Liver (tissue), 9 donors: Measurements from ENCODE around the gene STAT2. TPM values are rescaled to one million over a fixed set of nuclear protein-coding genes. Genes with fewer than 3 reads are reported as not detected.

Source experiments
- DNase-seq: peaks from one replicate; pipeline ENCODE4 v3.0.0-alpha.2; 2017; ENCODE audit warnings: low spot score
- H3K27ac ChIP-seq, 2 donors: one replicate each; pipeline ENCODE4 v1.7.0; 2013; ENCODE audit warnings: inconsistent platforms in 2 of 2, low read length in 2 of 2, control low read depth in 1 of 2, low read depth in 1 of 2, mild to moderate bottlenecking in 1 of 2
- H3K27me3 ChIP-seq, 4 donors: one replicate each; pipeline versions ENCODE4 v1.6.1 to v1.7.0; 2013; ENCODE audit warnings: low read length in 3 of 4, inconsistent platforms in 1 of 4, mild to moderate bottlenecking in 1 of 4, moderate library complexity in 1 of 4; ENCODE audit not compliant: control insufficient read depth in 4 of 4, insufficient read depth in 4 of 4
- H3K36me3 ChIP-seq, 4 donors: one replicate each; pipeline versions ENCODE4 v1.6.1 to v1.7.0; 2013; ENCODE audit warnings: low read length in 3 of 4, mild to moderate bottlenecking in 3 of 4, low read depth in 1 of 4, moderate library complexity in 1 of 4; ENCODE audit not compliant: control insufficient read depth in 4 of 4, insufficient read depth in 3 of 4
- H3K4me1 ChIP-seq, 4 donors: one replicate each; pipeline versions ENCODE4 v1.6.1 to v1.7.0; 2013; ENCODE audit warnings: low read length in 3 of 4, mild to moderate bottlenecking in 3 of 4, moderate library complexity in 1 of 4; ENCODE audit not compliant: control insufficient read depth in 4 of 4, insufficient read depth in 4 of 4
- H3K4me3 ChIP-seq, 3 donors: one replicate each; pipeline versions ENCODE4 v1.6.1 to v1.7.0; 2013; ENCODE audit warnings: low read length in 3 of 3, control low read depth in 1 of 3, low read depth in 1 of 3, mild to moderate bottlenecking in 1 of 3
- H3K9ac ChIP-seq, 2 donors: one replicate each; pipeline ENCODE4 v1.7.0; 2013; ENCODE audit warnings: low read length in 2 of 2, mild to moderate bottlenecking in 2 of 2, moderate library complexity in 2 of 2, control low read depth in 1 of 2, low read depth in 1 of 2
- H3K9me3 ChIP-seq, 4 donors: one replicate each; pipeline versions ENCODE4 v1.6.1 to v1.7.0; 2013; ENCODE audit warnings: low read length in 3 of 4; ENCODE audit not compliant: control insufficient read depth in 4 of 4
- FOXA1 ChIP-seq: IDR thresholded peaks from 2 replicates; pipeline ENCODE4 v1.6.1; 2016; ENCODE audit warnings: antibody characterized with exemption
- FOXA2 ChIP-seq: IDR thresholded peaks from 2 replicates; pipeline ENCODE4 v1.6.1; 2016; ENCODE audit warnings: antibody characterized with exemption
- HNF4G ChIP-seq: IDR thresholded peaks from 2 replicates; pipeline ENCODE4 v1.6.1; 2016; ENCODE audit warnings: antibody characterized with exemption
- JUND ChIP-seq, 2 donors: IDR thresholded peaks; 2 replicates each; pipeline ENCODE4 v1.6.1; 2016; ENCODE audit warnings: antibody characterized with exemption in 2 of 2
- NR2F2 ChIP-seq: IDR thresholded peaks from 2 replicates; pipeline ENCODE4 v1.6.1; 2016; ENCODE audit warnings: antibody characterized with exemption
- RAD21 ChIP-seq, 2 donors: IDR thresholded peaks; 2 replicates each; pipeline ENCODE4 v1.6.1; 2016; ENCODE audit warnings: antibody characterized with exemption in 2 of 2, mild to moderate bottlenecking in 2 of 2
- RXRA ChIP-seq, 2 donors: IDR thresholded peaks; 2 replicates each; pipeline ENCODE4 v1.6.1; 2017 to 2018; ENCODE audit warnings: antibody characterized with exemption in 2 of 2, mild to moderate bottlenecking in 1 of 2
- SP1 ChIP-seq: IDR thresholded peaks from 2 replicates; pipeline ENCODE4 v1.6.1; 2018; ENCODE audit warnings: antibody characterized with exemption, mild to moderate bottlenecking
- TAF1 ChIP-seq: conservative IDR thresholded peaks from 2 replicates; pipeline ENCODE4 v1.6.1; 2016; ENCODE audit warnings: antibody characterized with exemption, mild to moderate bottlenecking
- YY1 ChIP-seq: IDR thresholded peaks from 2 replicates; pipeline ENCODE4 v1.6.1; 2016; ENCODE audit warnings: antibody characterized with exemption, mild to moderate bottlenecking
- WGBS: extraction: QIAGEN DNeasy Blood & Tissue Kit; methylation state at CpG from one replicate; pipeline ENCODE4 v1.1.7; 2013; 5-methylcytosine and 5-hydroxymethylcytosine counted together
- polyA plus RNA-seq, 2 donors: library from polyadenylated mRNA; stranded (reverse) in 1 of 2; unstranded in 1 of 2; fragments of 200-250 nt in 1 of 2; fragments of >200 nt in 1 of 2; fragmentation: Nextera tagmentation in 1 of 2; extraction: Ambion mirVana in 1 of 2; gene quantifications; one replicate each; pipeline versions ENCODE4 v1.2.1 to v1.2.3, GENCODE V29; 2013 to 2015
- total RNA-seq, 2 donors: library from RNA; depleted of rRNA; stranded (reverse); fragments of >200 nt; gene quantifications; one replicate each; pipeline ENCODE4 v1.2.3, GENCODE V29; 2014
- TF ChIP-seq, protein P1 (sequence below): fragments of 150-350 bp; IDR thresholded peaks from 2 replicates; pipeline ENCODE4 v1.5.1; 2017; ENCODE audit warnings: improper control_type of control experiment, low read depth, low read length; ENCODE audit not compliant: missing input control
- TF ChIP-seq, protein P2 (sequence below): IDR thresholded peaks from 2 replicates; pipeline ENCODE4 v1.6.1; 2016; ENCODE audit warnings: antibody characterized with exemption, mild to moderate bottlenecking
- TF ChIP-seq, protein P3 (sequence below): IDR thresholded peaks from 2 replicates; pipeline ENCODE4 v1.6.1; 2016; ENCODE audit warnings: antibody characterized with exemption
- TF ChIP-seq, protein P4 (sequence below): IDR thresholded peaks from 2 replicates; pipeline ENCODE4 v1.6.1; 2016; ENCODE audit warnings: antibody characterized with exemption
- donor health status: healthy.
- donor health status: healthy.
- donor health status: healthy.
- donor health status: healthy.
- donor health status: healthy.

Gene STAT2
- total and polyA plus RNA-seq, 4 donors, result 48.4 to 219 (median 66.6) TPM

DNA sequence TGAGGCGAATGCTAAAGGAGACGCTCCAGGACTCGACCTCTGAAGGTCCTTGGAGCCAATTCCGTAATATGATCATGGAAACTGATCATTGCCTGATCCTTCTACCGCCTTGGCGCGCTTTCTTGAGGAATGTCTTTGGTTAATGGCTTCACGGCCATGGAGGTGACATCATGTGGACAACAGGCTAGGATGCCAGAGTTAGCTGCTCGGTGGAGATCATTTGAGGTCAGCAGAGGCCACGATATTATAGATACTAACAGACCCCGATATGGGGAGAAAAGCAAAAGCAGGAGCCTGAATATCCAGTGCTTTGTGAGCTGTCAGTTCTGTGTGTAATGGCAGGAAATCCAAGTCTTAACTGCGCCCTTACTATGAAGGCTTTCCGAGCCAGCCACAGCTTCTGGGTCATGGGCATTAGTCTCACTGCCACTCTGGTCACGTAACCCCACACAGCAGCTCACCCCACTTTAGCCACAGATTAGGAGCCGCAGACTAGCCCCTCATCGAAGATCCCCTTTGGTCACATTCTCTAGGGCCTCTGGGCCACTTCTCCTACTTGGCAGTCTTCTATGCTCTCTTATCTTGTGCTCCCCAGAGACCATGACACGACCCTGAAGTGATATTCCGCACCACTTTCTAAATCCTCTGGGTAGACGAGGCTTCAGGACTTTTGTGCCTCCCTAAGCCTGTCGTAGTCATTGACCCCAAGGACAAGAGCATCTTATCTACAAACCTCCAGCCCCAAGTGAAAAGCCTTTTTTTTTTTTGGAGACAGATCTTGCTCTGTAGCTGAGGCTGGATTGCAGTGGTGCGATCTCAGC lies 59.1 kb downstream of the STAT2 start:
- peak; percentile 43 for DNase-seq
- peaks cover 0 to 2% (median 0%) of the 10 kb centered on the region in 4 donors for H3K36me3 ChIP-seq
- 39% methylated on average over 21 of the region's 21 CpGs for WGBS
- TF ChIP-seq NR2F2 (peak; percentile 8), SP1 (peak; percentile 1), RAD21 (IDR thresholded peaks at IDR 0.05) (no peak), YY1 (peak; percentile 47)
- TF ChIP-seq, protein P1, sequence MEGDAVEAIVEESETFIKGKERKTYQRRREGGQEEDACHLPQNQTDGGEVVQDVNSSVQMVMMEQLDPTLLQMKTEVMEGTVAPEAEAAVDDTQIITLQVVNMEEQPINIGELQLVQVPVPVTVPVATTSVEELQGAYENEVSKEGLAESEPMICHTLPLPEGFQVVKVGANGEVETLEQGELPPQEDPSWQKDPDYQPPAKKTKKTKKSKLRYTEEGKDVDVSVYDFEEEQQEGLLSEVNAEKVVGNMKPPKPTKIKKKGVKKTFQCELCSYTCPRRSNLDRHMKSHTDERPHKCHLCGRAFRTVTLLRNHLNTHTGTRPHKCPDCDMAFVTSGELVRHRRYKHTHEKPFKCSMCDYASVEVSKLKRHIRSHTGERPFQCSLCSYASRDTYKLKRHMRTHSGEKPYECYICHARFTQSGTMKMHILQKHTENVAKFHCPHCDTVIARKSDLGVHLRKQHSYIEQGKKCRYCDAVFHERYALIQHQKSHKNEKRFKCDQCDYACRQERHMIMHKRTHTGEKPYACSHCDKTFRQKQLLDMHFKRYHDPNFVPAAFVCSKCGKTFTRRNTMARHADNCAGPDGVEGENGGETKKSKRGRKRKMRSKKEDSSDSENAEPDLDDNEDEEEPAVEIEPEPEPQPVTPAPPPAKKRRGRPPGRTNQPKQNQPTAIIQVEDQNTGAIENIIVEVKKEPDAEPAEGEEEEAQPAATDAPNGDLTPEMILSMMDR, result no peak
- TF ChIP-seq, protein P2, sequence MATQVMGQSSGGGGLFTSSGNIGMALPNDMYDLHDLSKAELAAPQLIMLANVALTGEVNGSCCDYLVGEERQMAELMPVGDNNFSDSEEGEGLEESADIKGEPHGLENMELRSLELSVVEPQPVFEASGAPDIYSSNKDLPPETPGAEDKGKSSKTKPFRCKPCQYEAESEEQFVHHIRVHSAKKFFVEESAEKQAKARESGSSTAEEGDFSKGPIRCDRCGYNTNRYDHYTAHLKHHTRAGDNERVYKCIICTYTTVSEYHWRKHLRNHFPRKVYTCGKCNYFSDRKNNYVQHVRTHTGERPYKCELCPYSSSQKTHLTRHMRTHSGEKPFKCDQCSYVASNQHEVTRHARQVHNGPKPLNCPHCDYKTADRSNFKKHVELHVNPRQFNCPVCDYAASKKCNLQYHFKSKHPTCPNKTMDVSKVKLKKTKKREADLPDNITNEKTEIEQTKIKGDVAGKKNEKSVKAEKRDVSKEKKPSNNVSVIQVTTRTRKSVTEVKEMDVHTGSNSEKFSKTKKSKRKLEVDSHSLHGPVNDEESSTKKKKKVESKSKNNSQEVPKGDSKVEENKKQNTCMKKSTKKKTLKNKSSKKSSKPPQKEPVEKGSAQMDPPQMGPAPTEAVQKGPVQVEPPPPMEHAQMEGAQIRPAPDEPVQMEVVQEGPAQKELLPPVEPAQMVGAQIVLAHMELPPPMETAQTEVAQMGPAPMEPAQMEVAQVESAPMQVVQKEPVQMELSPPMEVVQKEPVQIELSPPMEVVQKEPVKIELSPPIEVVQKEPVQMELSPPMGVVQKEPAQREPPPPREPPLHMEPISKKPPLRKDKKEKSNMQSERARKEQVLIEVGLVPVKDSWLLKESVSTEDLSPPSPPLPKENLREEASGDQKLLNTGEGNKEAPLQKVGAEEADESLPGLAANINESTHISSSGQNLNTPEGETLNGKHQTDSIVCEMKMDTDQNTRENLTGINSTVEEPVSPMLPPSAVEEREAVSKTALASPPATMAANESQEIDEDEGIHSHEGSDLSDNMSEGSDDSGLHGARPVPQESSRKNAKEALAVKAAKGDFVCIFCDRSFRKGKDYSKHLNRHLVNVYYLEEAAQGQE, result no peak
- H3K27me3 ChIP-seq, result no peaks in the 10 kb centered on the region
- peak overlapping the region; percentile 3 to 21 for H3K9ac ChIP-seq
- H3K4me1 ChIP-seq, result peaks cover 14 to 69% (median 62%) of the 10 kb centered on the region in 4 donors
- H3K27ac ChIP-seq, result peak overlapping the region; percentile 86 to 95
- no peaks in the 10 kb centered on the region for H3K9me3 ChIP-seq
- H3K4me3 ChIP-seq, result peak overlapping the region; percentile 56 to 74 (median 70)

DNA sequence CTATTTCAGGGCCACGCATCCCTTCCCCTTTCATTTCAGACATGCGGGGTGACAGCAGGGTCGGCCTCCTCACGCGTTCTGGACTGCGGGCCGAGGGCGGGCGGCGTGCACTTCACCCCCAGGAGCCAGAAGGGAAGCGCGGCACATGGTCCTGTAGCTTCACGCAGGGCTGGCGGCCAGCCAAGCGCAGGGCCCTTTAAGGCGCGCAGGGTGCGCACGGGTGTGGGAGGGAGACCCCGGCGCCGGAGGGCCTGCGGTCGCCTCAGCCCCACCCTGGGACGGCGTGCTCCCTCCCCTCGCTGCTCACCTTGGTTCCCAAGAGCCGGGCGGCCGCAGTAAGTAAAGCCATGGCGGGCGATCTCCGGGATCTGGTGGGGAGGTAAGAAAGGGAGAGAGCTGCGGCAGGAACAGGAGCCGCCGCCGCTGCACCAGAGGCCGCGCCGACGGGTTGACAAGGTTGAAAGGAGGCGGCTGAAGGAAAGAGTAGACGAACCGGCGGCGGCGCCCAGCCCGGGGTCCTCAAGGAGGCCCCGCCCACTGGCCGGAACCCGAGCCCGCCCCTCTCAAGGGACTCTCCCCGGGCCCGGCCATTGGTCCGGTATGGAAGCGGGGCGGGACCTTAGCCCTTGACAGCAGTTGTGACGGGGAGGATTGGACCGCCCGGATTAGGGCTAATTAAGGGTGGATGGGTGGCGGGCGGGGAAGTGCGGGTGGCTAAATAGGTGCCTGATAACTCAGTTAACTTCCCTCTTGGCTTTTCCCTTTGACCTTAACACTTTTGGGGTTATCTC lies 59.9 kb downstream of the STAT2 start, which contains the start of gene CS:
TSS of gene CS (minus strand) at position 478 of the 791 bp plus-strand sequence. CDS start at position 349, 129 bp downstream.
- peak; percentile 96 for DNase-seq
- H3K9ac ChIP-seq, result peak within 1 kb of the TSS; percentile 67 to 80
- peaks cover 0 to 2% (median 0%) of the 10 kb centered on the region in 4 donors for H3K36me3 ChIP-seq
- H3K27me3 ChIP-seq, result no peaks in the 10 kb centered on the region
- peaks cover 14 to 64% (median 60%) of the 10 kb centered on the region in 4 donors for H3K4me1 ChIP-seq
- WGBS, result under 1% methylated on average over 63 of the region's 63 CpGs
- peak within 1 kb of the TSS; percentile 70 to 97 (median 96) for H3K4me3 ChIP-seq
- H3K27ac ChIP-seq, result peak within 1 kb of the TSS; percentile 86 to 95
- no peaks in the 10 kb centered on the region for H3K9me3 ChIP-seq
- TF ChIP-seq, protein P2, result peak; percentile 58
- TF ChIP-seq RAD21 (IDR thresholded peaks at IDR 0.05) (peak; percentile 10 to 40), HNF4G (no peak), NR2F2 (peak; percentile 86), TAF1 (peak; percentile 67), SP1 (peak; percentile 86), JUND (IDR thresholded peaks at IDR 0.05) (peak in 1 of 2 donors; percentile 42), FOXA2 (no peak), FOXA1 (no peak), RXRA (IDR thresholded peaks at IDR 0.05) (peak; percentile 60 to 65)
- TF ChIP-seq, protein P3, sequence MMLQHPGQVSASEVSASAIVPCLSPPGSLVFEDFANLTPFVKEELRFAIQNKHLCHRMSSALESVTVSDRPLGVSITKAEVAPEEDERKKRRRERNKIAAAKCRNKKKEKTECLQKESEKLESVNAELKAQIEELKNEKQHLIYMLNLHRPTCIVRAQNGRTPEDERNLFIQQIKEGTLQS, result no peak
- TF ChIP-seq, protein P4, sequence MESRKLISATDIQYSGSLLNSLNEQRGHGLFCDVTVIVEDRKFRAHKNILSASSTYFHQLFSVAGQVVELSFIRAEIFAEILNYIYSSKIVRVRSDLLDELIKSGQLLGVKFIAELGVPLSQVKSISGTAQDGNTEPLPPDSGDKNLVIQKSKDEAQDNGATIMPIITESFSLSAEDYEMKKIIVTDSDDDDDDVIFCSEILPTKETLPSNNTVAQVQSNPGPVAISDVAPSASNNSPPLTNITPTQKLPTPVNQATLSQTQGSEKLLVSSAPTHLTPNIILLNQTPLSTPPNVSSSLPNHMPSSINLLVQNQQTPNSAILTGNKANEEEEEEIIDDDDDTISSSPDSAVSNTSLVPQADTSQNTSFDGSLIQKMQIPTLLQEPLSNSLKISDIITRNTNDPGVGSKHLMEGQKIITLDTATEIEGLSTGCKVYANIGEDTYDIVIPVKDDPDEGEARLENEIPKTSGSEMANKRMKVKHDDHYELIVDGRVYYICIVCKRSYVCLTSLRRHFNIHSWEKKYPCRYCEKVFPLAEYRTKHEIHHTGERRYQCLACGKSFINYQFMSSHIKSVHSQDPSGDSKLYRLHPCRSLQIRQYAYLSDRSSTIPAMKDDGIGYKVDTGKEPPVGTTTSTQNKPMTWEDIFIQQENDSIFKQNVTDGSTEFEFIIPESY, result peak; percentile 9
- TF ChIP-seq, protein P1, result no peak
